Neural cell (in vitro differentiated cells): ENCODE data around the gene EPHA8. TPM values are rescaled to one million over a fixed set of nuclear protein-coding genes. Genes with fewer than 3 reads are reported as not detected.

Experiments used
- H2AFZ ChIP-seq: fragments of 200-600, 300-800 bp; sonication (generic), shearing (Covaris generic); 2 replicates; pipeline ENCODE4 v1.6.0; 2014; ENCODE audit warnings: low read depth, mild to moderate bottlenecking, antibody characterized with exemption, low read length, moderate library complexity
- H3F3A ChIP-seq: fragments of 200-600 bp; shearing (Covaris generic); 2 replicates; pipeline ENCODE4 v1.6.1; 2016; ENCODE audit warnings: mild to moderate bottlenecking, moderate library complexity, mixed read lengths, antibody characterized with exemption, low read length; ENCODE audit not compliant: insufficient read depth, poor library complexity, severe bottlenecking
- H3K27ac ChIP-seq: fragments of 200-600, 300-800 bp; sonication (generic), shearing (Covaris generic); 2 replicates; pipeline ENCODE4 v1.5.1; 2014; ENCODE audit warnings: mild to moderate bottlenecking, low read length, moderate library complexity
- H3K27me3 ChIP-seq: fragments of 300-800, 200-600 bp; sonication (generic), shearing (Covaris generic); 2 replicates; pipeline ENCODE4 v1.6.0; 2014; ENCODE audit warnings: mild to moderate bottlenecking, low read depth, low read length, moderate library complexity; ENCODE audit not compliant: insufficient read depth
- H3K36me3 ChIP-seq: fragments of 300-800, 200-600 bp; sonication (generic), shearing (Covaris generic); 2 replicates; pipeline ENCODE4 v1.5.1; 2014; ENCODE audit warnings: mild to moderate bottlenecking, antibody characterized with exemption, low read length, moderate library complexity; ENCODE audit not compliant: insufficient read depth
- H3K4me2 ChIP-seq: fragments of 300-800, 200-600 bp; sonication (generic), shearing (Covaris generic); 2 replicates; pipeline ENCODE4 v1.6.0; 2014; ENCODE audit warnings: mild to moderate bottlenecking, low read length
- H3K4me3 ChIP-seq: fragments of 300-800, 200-600 bp; sonication (generic), shearing (Covaris generic); 2 replicates; pipeline ENCODE4 v1.5.1; 2014; ENCODE audit warnings: mild to moderate bottlenecking, low read length, moderate library complexity
- H3K79me2 ChIP-seq: fragments of 200-600 bp; shearing (Covaris generic); replicated peaks from 2 replicates; pipeline ENCODE4 v1.6.0; 2014; ENCODE audit warnings: mild to moderate bottlenecking, low read length, moderate library complexity; ENCODE audit not compliant: insufficient read depth
- H3K9ac ChIP-seq: fragments of 300-800, 200-600 bp; sonication (generic), shearing (Covaris generic); 2 replicates; pipeline ENCODE4 v1.6.1; 2016; ENCODE audit warnings: mild to moderate bottlenecking, low read length, mixed read lengths
- H3K9me2 ChIP-seq: fragments of 200-600 bp; shearing (Covaris generic); 2 replicates; pipeline ENCODE4 v1.6.1; 2016; ENCODE audit warnings: mild to moderate bottlenecking, low read length, mixed read lengths; ENCODE audit not compliant: insufficient read depth
- H3K9me3 ChIP-seq: fragments of 200-600, 300-800 bp; sonication (generic), shearing (Covaris generic); 2 replicates; pipeline ENCODE4 v1.6.1; 2016; ENCODE audit warnings: mild to moderate bottlenecking, mixed run types, low read length, moderate library complexity, mixed read lengths
- H4K20me1 ChIP-seq: fragments of 200-600 bp; shearing (Covaris generic); 2 replicates; pipeline ENCODE4 v1.6.1; 2016; ENCODE audit warnings: mild to moderate bottlenecking, mixed run types; ENCODE audit not compliant: insufficient read depth
- CTCF ChIP-seq: fragments of 450-650 bp; IDR thresholded peaks from 2 replicates; pipeline ENCODE4 v1.5.1; 2014; ENCODE audit warnings: antibody characterized with exemption, mild to moderate bottlenecking, moderate library complexity; ENCODE audit not compliant: poor library complexity, severe bottlenecking
- EP300 ChIP-seq: fragments of 450-650 bp; conservative IDR thresholded peaks from 2 replicates; pipeline ENCODE4 v1.6.1; 2014; ENCODE audit warnings: antibody characterized with exemption, mild to moderate bottlenecking, moderate library complexity; ENCODE audit not compliant: poor library complexity, severe bottlenecking
- EZH2 ChIP-seq: fragments of 200-600, 300-800 bp; shearing (Covaris generic), sonication (generic); IDR thresholded peaks from 2 replicates; pipeline ENCODE4 v1.6.1; 2014; ENCODE audit warnings: antibody characterized with exemption, low read length, borderline replicate concordance, mild to moderate bottlenecking; ENCODE audit not compliant: insufficient read depth, poor library complexity, severe bottlenecking
- MXI1 ChIP-seq: fragments of 450-650 bp; conservative IDR thresholded peaks from 2 replicates; pipeline ENCODE4 v1.6.1; 2014; ENCODE audit warnings: antibody characterized with exemption, mild to moderate bottlenecking; ENCODE audit not compliant: poor library complexity, severe bottlenecking
- POLR2AphosphoS5 ChIP-seq: IDR thresholded peaks from 2 replicates; pipeline ENCODE4 v1.6.1; 2012
- RAD21 ChIP-seq: fragments of 450-650 bp; conservative IDR thresholded peaks from 2 replicates; pipeline ENCODE4 v1.6.1; 2014; ENCODE audit warnings: antibody characterized with exemption, mild to moderate bottlenecking, moderate library complexity
- SMC3 ChIP-seq: fragments of 450-650 bp; conservative IDR thresholded peaks from 2 replicates; pipeline ENCODE4 v1.6.1; 2014; ENCODE audit warnings: antibody characterized with exemption, mild to moderate bottlenecking, moderate library complexity; ENCODE audit not compliant: poor library complexity
- TAF1 ChIP-seq: IDR thresholded peaks from 2 replicates; pipeline ENCODE4 v1.6.1; 2012; ENCODE audit warnings: low read depth
- polyA plus RNA-seq: library from polyadenylated mRNA; depleted of rRNA; stranded (reverse); fragments of >200 nt; gene quantifications from 2 replicates; pipeline ENCODE4 v1.2.3, GENCODE V29; 2014
- TF ChIP-seq, protein P1 (sequence below): IDR thresholded peaks from 2 replicates; pipeline ENCODE4 v1.6.1; 2012; ENCODE audit warnings: borderline replicate concordance

EPHA8 gene
- polyA plus RNA-seq, 1 donor from 2014 or later = 4.7 TPM

DNA sequence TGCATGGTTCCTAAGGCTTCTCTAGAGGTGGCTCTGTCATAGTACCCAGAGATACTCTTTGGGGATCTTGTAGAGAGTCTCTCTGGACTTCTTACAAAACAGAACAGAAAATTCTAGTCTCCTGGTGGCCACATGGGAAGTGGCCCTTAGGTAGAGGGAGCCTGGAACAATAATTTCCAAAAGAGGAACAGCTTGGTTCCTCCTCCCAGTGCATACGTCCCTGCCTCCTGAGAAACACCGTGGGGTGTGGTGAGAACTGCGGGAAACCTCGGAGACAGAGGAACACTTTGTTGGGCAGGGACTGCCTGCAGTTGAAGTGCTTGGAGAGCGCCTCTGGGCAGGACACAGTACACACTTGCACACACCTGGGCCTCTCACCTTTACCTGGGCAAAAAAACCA is 38.8 kb upstream of the EPHA8 start:
- Histone ChIP-seq H3K9ac (no peak overlapping the region), H3K9me2 (no peaks in the 10 kb centered on the region), H3K27me3 (no peaks in the 10 kb centered on the region), H3K79me2 (no peaks in the 10 kb centered on the region), H3K4me3 (no peak overlapping the region), H3K9me3 (no peaks in the 10 kb centered on the region), H3K36me3 (no peaks in the 10 kb centered on the region), H4K20me1 (no peaks in the 10 kb centered on the region), H3K27ac (no peak overlapping the region), H3F3A (no peaks in the 10 kb centered on the region), H2AFZ (no peak overlapping the region), H3K4me2 (no peak overlapping the region)
- no peak for TF ChIP-seq EP300
- TF ChIP-seq RAD21 = no peak
- TF ChIP-seq CTCF = no peak
- TF ChIP-seq EZH2 = no peak
- no peak for TF ChIP-seq POLR2AphosphoS5
- no peak for TF ChIP-seq TAF1
- TF ChIP-seq MXI1 = no peak
- TF ChIP-seq, protein P1, sequence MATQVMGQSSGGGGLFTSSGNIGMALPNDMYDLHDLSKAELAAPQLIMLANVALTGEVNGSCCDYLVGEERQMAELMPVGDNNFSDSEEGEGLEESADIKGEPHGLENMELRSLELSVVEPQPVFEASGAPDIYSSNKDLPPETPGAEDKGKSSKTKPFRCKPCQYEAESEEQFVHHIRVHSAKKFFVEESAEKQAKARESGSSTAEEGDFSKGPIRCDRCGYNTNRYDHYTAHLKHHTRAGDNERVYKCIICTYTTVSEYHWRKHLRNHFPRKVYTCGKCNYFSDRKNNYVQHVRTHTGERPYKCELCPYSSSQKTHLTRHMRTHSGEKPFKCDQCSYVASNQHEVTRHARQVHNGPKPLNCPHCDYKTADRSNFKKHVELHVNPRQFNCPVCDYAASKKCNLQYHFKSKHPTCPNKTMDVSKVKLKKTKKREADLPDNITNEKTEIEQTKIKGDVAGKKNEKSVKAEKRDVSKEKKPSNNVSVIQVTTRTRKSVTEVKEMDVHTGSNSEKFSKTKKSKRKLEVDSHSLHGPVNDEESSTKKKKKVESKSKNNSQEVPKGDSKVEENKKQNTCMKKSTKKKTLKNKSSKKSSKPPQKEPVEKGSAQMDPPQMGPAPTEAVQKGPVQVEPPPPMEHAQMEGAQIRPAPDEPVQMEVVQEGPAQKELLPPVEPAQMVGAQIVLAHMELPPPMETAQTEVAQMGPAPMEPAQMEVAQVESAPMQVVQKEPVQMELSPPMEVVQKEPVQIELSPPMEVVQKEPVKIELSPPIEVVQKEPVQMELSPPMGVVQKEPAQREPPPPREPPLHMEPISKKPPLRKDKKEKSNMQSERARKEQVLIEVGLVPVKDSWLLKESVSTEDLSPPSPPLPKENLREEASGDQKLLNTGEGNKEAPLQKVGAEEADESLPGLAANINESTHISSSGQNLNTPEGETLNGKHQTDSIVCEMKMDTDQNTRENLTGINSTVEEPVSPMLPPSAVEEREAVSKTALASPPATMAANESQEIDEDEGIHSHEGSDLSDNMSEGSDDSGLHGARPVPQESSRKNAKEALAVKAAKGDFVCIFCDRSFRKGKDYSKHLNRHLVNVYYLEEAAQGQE = no peak
- TF ChIP-seq SMC3 = no peak

DNA sequence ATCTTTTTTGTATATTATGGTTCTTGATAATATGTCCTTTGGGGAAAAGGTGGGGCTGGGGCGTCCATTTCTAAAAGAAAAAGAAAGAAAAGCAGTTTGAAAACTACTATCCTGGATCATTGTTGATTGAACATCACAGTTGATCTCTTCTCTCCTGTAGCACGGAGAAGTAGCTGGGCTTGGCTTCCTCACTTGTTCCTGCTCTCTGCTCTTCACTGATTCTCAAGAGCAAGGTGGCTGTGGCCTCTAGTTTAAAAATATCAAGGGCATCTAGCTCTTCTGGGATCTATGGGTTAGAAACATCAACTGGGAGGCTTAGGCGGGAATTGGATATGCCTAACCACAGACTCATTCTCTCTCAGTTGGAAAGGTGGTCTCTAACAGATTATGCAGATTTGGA is 38.1 kb upstream of the EPHA8 start:
- Histone ChIP-seq H3K79me2 (no peaks in the 10 kb centered on the region), H3K4me3 (no peak overlapping the region), H3K9me2 (no peaks in the 10 kb centered on the region), H3K36me3 (no peaks in the 10 kb centered on the region), H3K27ac (no peak overlapping the region), H2AFZ (no peak overlapping the region), H4K20me1 (no peaks in the 10 kb centered on the region), H3K9me3 (no peaks in the 10 kb centered on the region), H3K27me3 (no peaks in the 10 kb centered on the region), H3K9ac (no peak overlapping the region), H3F3A (no peaks in the 10 kb centered on the region), H3K4me2 (no peak overlapping the region)
- TF ChIP-seq EZH2 (no peak), MXI1 (no peak), EP300 (no peak), CTCF (no peak), RAD21 (no peak), SMC3 (no peak), TAF1 (no peak)
- TF ChIP-seq, protein P1 = no peak
